Measurements from ENCODE around the gene COPA. TPM values are rescaled to one million over a fixed set of nuclear protein-coding genes. Genes with fewer than 3 reads are reported as not detected.

COPA gene
- total RNA-seq, 3 donors from 2014 or later = 138 to 170 (median 153) TPM

GRCh38 chr1:160267284-160267991 lies 75.6 kb downstream of the COPA start:
- TF ChIP-seq, protein P1, sequence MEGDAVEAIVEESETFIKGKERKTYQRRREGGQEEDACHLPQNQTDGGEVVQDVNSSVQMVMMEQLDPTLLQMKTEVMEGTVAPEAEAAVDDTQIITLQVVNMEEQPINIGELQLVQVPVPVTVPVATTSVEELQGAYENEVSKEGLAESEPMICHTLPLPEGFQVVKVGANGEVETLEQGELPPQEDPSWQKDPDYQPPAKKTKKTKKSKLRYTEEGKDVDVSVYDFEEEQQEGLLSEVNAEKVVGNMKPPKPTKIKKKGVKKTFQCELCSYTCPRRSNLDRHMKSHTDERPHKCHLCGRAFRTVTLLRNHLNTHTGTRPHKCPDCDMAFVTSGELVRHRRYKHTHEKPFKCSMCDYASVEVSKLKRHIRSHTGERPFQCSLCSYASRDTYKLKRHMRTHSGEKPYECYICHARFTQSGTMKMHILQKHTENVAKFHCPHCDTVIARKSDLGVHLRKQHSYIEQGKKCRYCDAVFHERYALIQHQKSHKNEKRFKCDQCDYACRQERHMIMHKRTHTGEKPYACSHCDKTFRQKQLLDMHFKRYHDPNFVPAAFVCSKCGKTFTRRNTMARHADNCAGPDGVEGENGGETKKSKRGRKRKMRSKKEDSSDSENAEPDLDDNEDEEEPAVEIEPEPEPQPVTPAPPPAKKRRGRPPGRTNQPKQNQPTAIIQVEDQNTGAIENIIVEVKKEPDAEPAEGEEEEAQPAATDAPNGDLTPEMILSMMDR (IDR thresholded peaks at IDR 0.05) = no peak
- TF ChIP-seq POLR2A (IDR thresholded peaks at IDR 0.05) (no peak), POLR2AphosphoS5 (IDR thresholded peaks at IDR 0.05) (no peak)
- Histone ChIP-seq H3K36me3 (no peaks in the 10 kb centered on the region), H3K9me3 (no peaks in the 10 kb centered on the region), H3K27me3 (no peaks in the 10 kb centered on the region), H3K27ac (no peak overlapping the region), H3K4me1 (no peaks in the 10 kb centered on the region), H3K4me3 (no peak overlapping the region)
- intact Hi-C loops (cut with DNase I; ENCODE audit: low total_unique reads) = no loop called here
- no peak for DNase-seq (ENCODE audit: low spot score in 2 of 2)

GRCh38 chr1:160264795-160265307 lies 78.2 kb downstream of the COPA start:
- Histone ChIP-seq H3K4me3 (no peak overlapping the region), H3K27me3 (no peaks in the 10 kb centered on the region), H3K4me1 (peaks cover 0 to 9% of the 10 kb centered on the region in 2 donors), H3K27ac (no peak overlapping the region), H3K36me3 (no peaks in the 10 kb centered on the region), H3K9me3 (no peaks in the 10 kb centered on the region)
- TF ChIP-seq, protein P1 (IDR thresholded peaks at IDR 0.05) = no peak
- TF ChIP-seq POLR2AphosphoS5 (IDR thresholded peaks at IDR 0.05) (no peak), POLR2A (IDR thresholded peaks at IDR 0.05) (no peak)
- no peak for DNase-seq (ENCODE audit: low spot score in 2 of 2)
- intact Hi-C loops (cut with DNase I; ENCODE audit: low total_unique reads) = no loop called here

DNA sequence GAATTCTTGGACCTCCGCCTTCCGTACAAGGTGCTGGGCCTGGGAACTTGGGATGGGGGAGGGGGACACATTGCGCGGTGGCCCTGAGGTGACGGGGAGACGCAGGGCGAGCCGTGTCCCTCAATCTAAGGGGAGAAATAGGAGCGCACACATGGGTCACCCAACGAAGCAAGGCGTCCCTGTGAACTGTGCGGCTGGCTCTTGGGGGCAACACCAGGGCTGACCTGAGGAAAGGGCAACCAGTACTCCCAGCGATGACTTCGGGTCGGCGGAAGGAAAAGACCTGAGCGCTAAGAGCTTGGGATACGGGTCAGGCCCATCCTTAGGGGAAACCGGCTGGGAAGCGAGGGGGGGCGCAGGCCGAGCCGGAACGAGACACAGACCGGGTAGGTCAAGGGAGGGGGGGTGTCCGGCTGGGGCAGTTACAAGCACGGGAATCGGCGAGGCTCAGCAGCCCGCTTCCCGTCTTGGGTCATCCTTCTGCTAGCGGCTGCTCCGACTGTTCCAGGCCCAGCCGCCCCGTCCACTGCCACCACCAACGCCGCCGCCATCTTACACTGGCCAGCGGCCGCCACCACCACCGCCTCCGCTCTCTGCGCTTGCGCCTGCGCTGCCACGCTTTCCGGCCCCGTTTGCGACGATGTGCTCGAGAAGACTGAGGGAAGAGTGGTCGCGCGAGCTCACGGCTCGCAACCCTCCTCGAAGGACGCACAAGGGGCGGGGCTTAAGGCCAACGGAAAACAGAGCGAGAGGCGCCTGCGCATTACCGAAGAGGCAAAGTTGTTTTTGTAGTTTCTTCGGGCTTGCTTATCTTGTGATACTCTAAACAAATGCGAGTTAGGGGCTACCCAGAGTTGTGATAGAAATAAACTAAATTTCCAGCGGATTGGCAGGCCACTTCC lies 80.9 kb downstream of the COPA start, which contains the start of gene DCAF8:
DCAF8 (minus strand) TSS at position 657 of the 902 bp plus-strand sequence. CDS start 18,541 bp downstream, outside the sequence.
- DNase-seq (ENCODE audit: low spot score in 2 of 2) = peak; percentile 96 to 98
- Histone ChIP-seq H3K27ac (peak within 1 kb of the TSS; percentile 98 to 99), H3K27me3 (no peaks in the 10 kb centered on the region), H3K36me3 (no peaks in the 10 kb centered on the region), H3K4me1 (peaks cover 0 to 9% of the 10 kb centered on the region in 2 donors), H3K9me3 (no peaks in the 10 kb centered on the region), H3K4me3 (peak within 1 kb of the TSS; percentile 89 to 99 (median 94))
- TF ChIP-seq, protein P1 (IDR thresholded peaks at IDR 0.05) = peak in 2 of 3 donors; percentile 6 to 9
- TF ChIP-seq POLR2A (IDR thresholded peaks at IDR 0.05) = peak; percentile 97
- TF ChIP-seq POLR2AphosphoS5 (IDR thresholded peaks at IDR 0.05) = peak; percentile 93 to 99 (median 96)
- intact Hi-C loops (cut with DNase I; ENCODE audit: low total_unique reads) = no loop called here

GRCh38 chr1:160261556-160261892 lies 81.5 kb downstream of the COPA start:
- H3K27me3 ChIP-seq = no peaks in the 10 kb centered on the region
- peaks cover 0 to 15% of the 10 kb centered on the region in 2 donors for H3K4me1 ChIP-seq
- intact Hi-C loops (cut with DNase I; ENCODE audit: low total_unique reads) = no loop called here
- H3K27ac ChIP-seq = peak overlapping the region; percentile 98 to 99
- H3K9me3 ChIP-seq = no peaks in the 10 kb centered on the region
- DNase-seq (ENCODE audit: low spot score in 2 of 2) = peak in 1 of 2 donors; percentile 36
- TF ChIP-seq, protein P1 (IDR thresholded peaks at IDR 0.05) = no peak
- TF ChIP-seq POLR2AphosphoS5 (IDR thresholded peaks at IDR 0.05) (no peak), POLR2A (IDR thresholded peaks at IDR 0.05) (no peak)
- H3K36me3 ChIP-seq = no peaks in the 10 kb centered on the region
- peak overlapping the region; percentile 89 to 99 (median 94) for H3K4me3 ChIP-seq
